ENCODE measurements around the gene GRB7.
"Not testable (repeated sequence)": the region's sequence is repeated elsewhere in the genome, so short reads cannot be mapped to it uniquely, and the experiment has no call there.

GRB7 gene

GRCh38 chr17:39753514-39754160 is 15.9 kb downstream of the GRB7 start:
- peak; percentile 60 for DNase-seq

GRCh38 chr17:39754161-39754957 is 16.6 kb downstream of the GRB7 start:
- peak; percentile 93 for DNase-seq

- no peak for DNase-seq
These were observed 17.3 kb downstream of the GRB7 start for GRCh38 chr17:39754958-39755553.

GRCh38 chr17:39755554-39756379 is 18.0 kb downstream of the GRB7 start:
- DNase-seq = no peak

GRCh38 chr17:39756380-39757079 is 18.8 kb downstream of the GRB7 start:
- DNase-seq = no peak

GRCh38 chr17:39757176-39757662 is 19.5 kb downstream of the GRB7 start:
- DNase-seq = no peak

- DNase-seq = peak; percentile 57
These were observed 20.5 kb downstream of the GRB7 start for GRCh38 chr17:39757931-39758873.

- DNase-seq = no peak
These were observed 21.5 kb downstream of the GRB7 start for GRCh38 chr17:39759204-39759603.

GRCh38 chr17:39761861-39762496 is 24.2 kb downstream of the GRB7 start:
- no peak for DNase-seq

GRCh38 chr17:39763051-39763820 is 25.5 kb downstream of the GRB7 start:
- DNase-seq = no peak

GRCh38 chr17:39764171-39764570 is 26.4 kb downstream of the GRB7 start:
- not testable (repeated sequence) for DNase-seq

- DNase-seq = no peak
These were observed 27.4 kb downstream of the GRB7 start for GRCh38 chr17:39765175-39765574.

GRCh38 chr17:39765766-39766165 is 28.0 kb downstream of the GRB7 start:
- DNase-seq = no peak

GRCh38 chr17:39767147-39767546 is 29.4 kb downstream of the GRB7 start:
- DNase-seq = no peak

GRCh38 chr17:39769974-39770587 is 32.3 kb downstream of the GRB7 start:
- DNase-seq = no peak

- DNase-seq = no peak
These were observed 34.7 kb downstream of the GRB7 start for GRCh38 chr17:39772415-39772814.

- no peak for DNase-seq
These were observed 35.5 kb downstream of the GRB7 start for GRCh38 chr17:39772987-39773934.

GRCh38 chr17:39774047-39774446 is 36.3 kb downstream of the GRB7 start:
- DNase-seq = no peak

All from femur (tissue), 1 donor.